C4-2B (cell line): ENCODE results near the gene TOM1L1.

Experiments
- ZFX ChIP-seq: fragments of 450-650 bp; IDR thresholded peaks from 2 replicates; pipeline ENCODE4 v1.6.1; 2017
- TF ChIP-seq, protein P1 (sequence below): fragments of 450-650 bp; conservative IDR thresholded peaks from 2 replicates; pipeline ENCODE4 v1.5.1; 2017; ENCODE audit warnings: mild to moderate bottlenecking

DNA sequence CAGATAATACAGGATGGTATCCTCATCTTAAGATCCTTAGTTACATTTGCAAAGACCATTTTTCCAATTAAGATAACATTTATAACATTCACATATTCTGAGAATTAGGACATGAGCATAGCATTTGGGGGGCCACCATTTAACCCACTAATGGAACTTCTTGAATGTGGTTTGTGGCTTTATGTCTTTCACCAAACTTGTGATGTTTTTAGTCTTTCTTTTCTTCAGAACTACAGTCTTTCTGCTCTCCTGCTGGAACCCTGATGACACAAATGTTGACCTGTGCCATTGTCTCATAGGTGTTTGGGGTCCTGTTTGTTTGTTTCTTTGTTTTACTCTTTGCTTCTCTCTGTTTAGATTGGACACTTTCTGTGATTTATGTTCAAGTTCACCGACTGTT, 44.6 kb downstream of the TOM1L1 start:
- TF ChIP-seq, protein P1, sequence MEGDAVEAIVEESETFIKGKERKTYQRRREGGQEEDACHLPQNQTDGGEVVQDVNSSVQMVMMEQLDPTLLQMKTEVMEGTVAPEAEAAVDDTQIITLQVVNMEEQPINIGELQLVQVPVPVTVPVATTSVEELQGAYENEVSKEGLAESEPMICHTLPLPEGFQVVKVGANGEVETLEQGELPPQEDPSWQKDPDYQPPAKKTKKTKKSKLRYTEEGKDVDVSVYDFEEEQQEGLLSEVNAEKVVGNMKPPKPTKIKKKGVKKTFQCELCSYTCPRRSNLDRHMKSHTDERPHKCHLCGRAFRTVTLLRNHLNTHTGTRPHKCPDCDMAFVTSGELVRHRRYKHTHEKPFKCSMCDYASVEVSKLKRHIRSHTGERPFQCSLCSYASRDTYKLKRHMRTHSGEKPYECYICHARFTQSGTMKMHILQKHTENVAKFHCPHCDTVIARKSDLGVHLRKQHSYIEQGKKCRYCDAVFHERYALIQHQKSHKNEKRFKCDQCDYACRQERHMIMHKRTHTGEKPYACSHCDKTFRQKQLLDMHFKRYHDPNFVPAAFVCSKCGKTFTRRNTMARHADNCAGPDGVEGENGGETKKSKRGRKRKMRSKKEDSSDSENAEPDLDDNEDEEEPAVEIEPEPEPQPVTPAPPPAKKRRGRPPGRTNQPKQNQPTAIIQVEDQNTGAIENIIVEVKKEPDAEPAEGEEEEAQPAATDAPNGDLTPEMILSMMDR, result no peak
- no peak for TF ChIP-seq ZFX
